IMR-90 (cell line): Measurements from ENCODE around the gene CLIP3. TPM values are rescaled to one million over a fixed set of nuclear protein-coding genes. Genes with fewer than 3 reads are reported as not detected.

Experiments used
- ATAC-seq: fragments of 200-7000 bp; cut with Tn5 transposase; 2 replicates; pipeline ENCODE4 v1.9.1; 2020; ENCODE audit warnings: low read depth, mild to moderate bottlenecking, moderate library complexity
- BruUV-seq: library from RNA; stranded (reverse); fragments of 400-500 nt; replicated peaks from 2 replicates; lab custom pipeline; 2021; lab: Mats Ljungman, UMichigan
- CTCF ChIA-PET: fragments of 300-600 bp; formaldehyde crosslinking; extraction: SDS; loops from one replicate; lab custom pipeline; 2021; ENCODE audit warnings: antibody characterized with exemption; lab: Yijun Ruan, JAX
- POLR2A ChIA-PET: fragments of 300-600 bp; sonication (Branson Sonifier 250); formaldehyde crosslinking; loops from one replicate; lab custom pipeline; 2022; ENCODE audit warnings: antibody characterized with exemption; ENCODE audit not compliant: unreplicated experiment; lab: Charles Lee
- DNase-seq: peaks from one replicate; pipeline ENCODE4 v3.0.0; 2013
- H2AFZ ChIP-seq: replicated peaks from 2 replicates; pipeline ENCODE3; 2013; ENCODE audit warnings: low read length, mild to moderate bottlenecking; ENCODE audit not compliant: poor library complexity
- H2AK5ac ChIP-seq: 2 replicates; pipeline ENCODE4 v1.6.1; 2013; ENCODE audit warnings: low read depth, low read length, inconsistent platforms
- H2AK9ac ChIP-seq: replicated peaks from 2 replicates; pipeline ENCODE3; 2013; ENCODE audit warnings: mild to moderate bottlenecking, low read depth, low read length, moderate library complexity; ENCODE audit not compliant: poor library complexity
- H2BK120ac ChIP-seq: 2 replicates; pipeline ENCODE4 v1.6.1; 2013; ENCODE audit warnings: low read depth, low read length, inconsistent platforms
- H2BK15ac ChIP-seq: 3 replicates; pipeline ENCODE4 v1.6.1; 2013; ENCODE audit warnings: low read depth, low read length, inconsistent platforms
- H2BK20ac ChIP-seq: 2 replicates; pipeline ENCODE4 v1.6.1; 2013; ENCODE audit warnings: low read depth, mild to moderate bottlenecking, inconsistent platforms, low read length, moderate library complexity
- H2BK5ac ChIP-seq: 2 replicates; pipeline ENCODE4 v1.6.1; 2013; ENCODE audit warnings: mild to moderate bottlenecking, low read depth, low read length, inconsistent platforms; ENCODE audit not compliant: poor library complexity, severe bottlenecking
- H3K14ac ChIP-seq: replicated peaks from 2 replicates; pipeline ENCODE4 v1.6.1; 2013; ENCODE audit warnings: low read depth, low read length, inconsistent platforms
- H3K18ac ChIP-seq: 2 replicates; pipeline ENCODE4 v1.6.1; 2013; ENCODE audit warnings: low read depth, low read length, control low read depth
- H3K23ac ChIP-seq: 2 replicates; pipeline ENCODE4 v1.6.1; 2013; ENCODE audit warnings: low read depth, low read length, inconsistent platforms
- H3K27ac ChIP-seq: 2 replicates; pipeline ENCODE4 v1.5.1; 2013; ENCODE audit warnings: mild to moderate bottlenecking, control low read depth, low read length; ENCODE audit not compliant: insufficient read depth
- H3K27me3 ChIP-seq: 2 replicates; pipeline ENCODE4 v1.6.1; 2013; ENCODE audit warnings: low read length; ENCODE audit not compliant: control insufficient read depth, insufficient read depth
- H3K36me3 ChIP-seq: 2 replicates; pipeline ENCODE4 v1.6.1; 2013; ENCODE audit warnings: low read length, mixed read lengths; ENCODE audit not compliant: control insufficient read depth, insufficient read depth
- H3K4ac ChIP-seq: 2 replicates; pipeline ENCODE4 v1.6.1; 2013; ENCODE audit warnings: low read depth, low read length, inconsistent platforms
- H3K4me1 ChIP-seq: 2 replicates; pipeline ENCODE4 v1.6.1; 2013; ENCODE audit warnings: low read length, mixed read lengths; ENCODE audit not compliant: control insufficient read depth, insufficient read depth
- H3K4me2 ChIP-seq: 2 replicates; pipeline ENCODE4 v1.6.1; 2013; ENCODE audit warnings: low read depth, mild to moderate bottlenecking, control low read depth, low read length, moderate library complexity
- H3K4me3 ChIP-seq: 2 replicates; pipeline ENCODE4 v1.5.1; 2013; ENCODE audit warnings: low read depth, mild to moderate bottlenecking, control low read depth, low read length, moderate library complexity; ENCODE audit not compliant: insufficient read depth
- H3K56ac ChIP-seq: 2 replicates; pipeline ENCODE4 v1.6.1; 2013; ENCODE audit warnings: low read length, inconsistent platforms; ENCODE audit not compliant: insufficient read depth; ENCODE audit errors: extremely low read depth
- H3K79me1 ChIP-seq, 2 experiments: 2 replicates each; pipeline ENCODE4 v1.6.1; 2013; ENCODE audit warnings: low read length in 2 of 2, inconsistent platforms in 1 of 2, low read depth in 1 of 2
- H3K9ac ChIP-seq: 2 replicates; pipeline ENCODE4 v1.6.1; 2013; ENCODE audit warnings: low read depth, low read length, control low read depth
- H3K9me1 ChIP-seq: 2 replicates; pipeline ENCODE4 v1.6.1; 2013; ENCODE audit warnings: low read length, inconsistent platforms; ENCODE audit not compliant: insufficient read depth
- H3K9me3 ChIP-seq: 2 replicates; pipeline ENCODE4 v1.6.1; 2013; ENCODE audit warnings: low read length; ENCODE audit not compliant: control insufficient read depth, insufficient read depth
- H4K20me1 ChIP-seq: 2 replicates; pipeline ENCODE4 v1.6.1; 2013; ENCODE audit warnings: low read length, inconsistent platforms; ENCODE audit not compliant: insufficient read depth
- H4K5ac ChIP-seq: 2 replicates; pipeline ENCODE4 v1.6.1; 2013; ENCODE audit warnings: mild to moderate bottlenecking, low read depth, low read length, control low read depth
- H4K8ac ChIP-seq, 2 experiments: 2 replicates each; pipeline ENCODE4 v1.6.1; 2013; ENCODE audit warnings: low read depth in 2 of 2, low read length in 2 of 2, control low read depth in 1 of 2, inconsistent platforms in 1 of 2
- H4K91ac ChIP-seq: 2 replicates; pipeline ENCODE4 v1.6.1; 2013; ENCODE audit warnings: low read depth, low read length, inconsistent platforms; ENCODE audit not compliant: insufficient read depth
- BHLHE40 ChIP-seq: fragments of 150-350 bp; IDR thresholded peaks from 2 replicates; pipeline ENCODE4 v1.6.1; 2016; ENCODE audit warnings: mild to moderate bottlenecking, low read depth, low read length
- CEBPB ChIP-seq: IDR thresholded peaks from 2 replicates; pipeline ENCODE4 v1.6.1; 2012; ENCODE audit warnings: low read depth, low read length, improper control_type of control experiment
- CHD1 ChIP-seq: IDR thresholded peaks from 2 replicates; pipeline ENCODE4 v1.6.1; 2012; ENCODE audit warnings: low read depth, low read length, improper control_type of control experiment
- CTCF ChIP-seq: conservative IDR thresholded peaks from 2 replicates; pipeline ENCODE4 v1.5.1; 2012; ENCODE audit warnings: mild to moderate bottlenecking, low read depth, low read length, improper control_type of control experiment
- ELK1 ChIP-seq: fragments of 150-350 bp; IDR thresholded peaks from 2 replicates; pipeline ENCODE4 v1.6.1; 2016; ENCODE audit warnings: low read depth, mild to moderate bottlenecking, low read length, moderate library complexity, borderline replicate concordance
- MAFK ChIP-seq: IDR thresholded peaks from 2 replicates; pipeline ENCODE4 v1.6.1; 2012; ENCODE audit warnings: low read depth, low read length, improper control_type of control experiment
- MAZ ChIP-seq: IDR thresholded peaks from 2 replicates; pipeline ENCODE4 v1.6.1; 2012; ENCODE audit warnings: low read depth, mild to moderate bottlenecking, low read length, improper control_type of control experiment, moderate library complexity, borderline replicate concordance
- NFE2L2 ChIP-seq: fragments of 150-350 bp; IDR thresholded peaks from 2 replicates; pipeline ENCODE4 v1.6.1; 2016; ENCODE audit warnings: low read depth, mild to moderate bottlenecking, low read length
- POLR2A ChIP-seq: IDR thresholded peaks from 2 replicates; pipeline ENCODE4 v1.6.1; 2012; ENCODE audit warnings: mild to moderate bottlenecking, low read depth, low read length
- RAD21 ChIP-seq: IDR thresholded peaks from 2 replicates; pipeline ENCODE4 v1.6.1; 2012; ENCODE audit warnings: low read length, improper control_type of control experiment
- RCOR1 ChIP-seq: IDR thresholded peaks from 2 replicates; pipeline ENCODE4 v1.6.1; 2012; ENCODE audit warnings: mild to moderate bottlenecking, low read length, improper control_type of control experiment; ENCODE audit not compliant: insufficient replicate concordance
- WGBS, 2 experiments: methylation state at CpG; one replicate each; pipeline versions ENCODE4 v1.1.5 to v1.1.7; 2013; ENCODE audit warnings: missing lambda C conversion rate in 2 of 2; ENCODE audit not compliant: insufficient read length in 1 of 2; ENCODE audit errors: extremely low coverage in 2 of 2; 5-methylcytosine and 5-hydroxymethylcytosine counted together
- dilution Hi-C: fragments of 300-500 bp; cut with HindIII; formaldehyde crosslinking; loops from one replicate; pipeline ENCODE4 v1.14.3; 2018; ENCODE audit warnings: low sequenced_read_pairs; ENCODE audit not compliant: unreplicated experiment
- in situ Hi-C: fragments of 300-500 bp; cut with MboI; formaldehyde crosslinking; loops from 3 replicates; pipeline ENCODE4 v1.14.3; 2019; ENCODE audit warnings: low sequenced_read_pairs, inconsistent platforms, mixed read lengths
- intact Hi-C: fragments of 100-400 bp; cut with micrococcal nuclease; formaldehyde crosslinking; loops from 2 replicates; pipeline ENCODE4 v1.10.0; 2022
- polyA plus RNA-seq, 3 experiments: library from polyadenylated mRNA; depleted of rRNA; stranded (reverse); fragments of >200 nt; gene quantifications; 2 replicates each; pipeline ENCODE4 v1.2.3, GENCODE V29; 2012; ENCODE audit warnings: low replicate concordance in 1 of 3
- total RNA-seq: library from RNA; depleted of rRNA; stranded (reverse); fragments of >200 nt; gene quantifications from 2 replicates; pipeline ENCODE4 v1.2.3, GENCODE V29; 2012

Gene CLIP3
- total and polyA plus RNA-seq, 2 of the 4 experiments (the other 2 are of a cell fraction): 5.4 to 28.7 TPM

GRCh38 chr19:36064826-36065225 is 32.2 kb upstream of the CLIP3 start:
- H4K5ac ChIP-seq: no peak overlapping the region
- H3K27me3 ChIP-seq: no peaks in the 10 kb centered on the region
- DNase-seq (no peak), ATAC-seq (no peak)
- ChIA-PET CTCF (interaction anchor here (1.6 kb wide), 1 partner anchor 63 kb away, joined by 5 read pairs; no protein-coding TSS in a partner anchor), POLR2A (no interaction called here)
- no peak overlapping the region for H3K14ac ChIP-seq
- no peak overlapping the region for H3K18ac ChIP-seq
- dilution Hi-C loops (no loop called here), intact Hi-C loops (no loop called here), in situ Hi-C loops (no loop called here)
- no peak overlapping the region for H4K8ac ChIP-seq
- no peaks in the 10 kb centered on the region for H3K4me1 ChIP-seq
- no peak overlapping the region for H3K4ac ChIP-seq
- H2BK20ac ChIP-seq: no peak overlapping the region
- no peak overlapping the region for H3K27ac ChIP-seq
- BruUV-seq: no TSS peak
- no peak for TF ChIP-seq POLR2A
- TF ChIP-seq MAZ: no peak
- TF ChIP-seq CHD1: no peak
- TF ChIP-seq RAD21: no peak
- TF ChIP-seq BHLHE40: no peak
- TF ChIP-seq CTCF: no peak
- TF ChIP-seq MAFK: no peak
- TF ChIP-seq RCOR1: no peak
- no peak for TF ChIP-seq ELK1
- TF ChIP-seq CEBPB: no peak
- TF ChIP-seq NFE2L2: no peak
- H3K9me3 ChIP-seq: no peaks in the 10 kb centered on the region
- H2AFZ ChIP-seq: no peak overlapping the region
- peaks cover 3 to 22% of the 10 kb centered on the region in 2 experiments; a peak in 3 of 4 replicates for H3K79me1 ChIP-seq
- H3K23ac ChIP-seq: no peak overlapping the region
- no peak overlapping the region for H2BK120ac ChIP-seq
- no peak overlapping the region for H3K4me3 ChIP-seq
- H4K20me1 ChIP-seq: no peaks in the 10 kb centered on the region
- H3K56ac ChIP-seq: no peak overlapping the region
- H2AK5ac ChIP-seq: no peak overlapping the region
- H2AK9ac ChIP-seq: no peak overlapping the region
- no peak overlapping the region for H2BK5ac ChIP-seq
- H2BK15ac ChIP-seq: no peak overlapping the region
- H3K36me3 ChIP-seq: peaks cover 12% of the 10 kb centered on the region
- 0 out of 2 replicates have a peak, but pooled peaks cover 7% of the 10 kb centered on the region for H3K9me1 ChIP-seq
- H4K91ac ChIP-seq: no peak overlapping the region
- no peak overlapping the region for H3K9ac ChIP-seq
- no peak overlapping the region for H3K4me2 ChIP-seq
- 96% methylated on average over 4 of the region's 8 CpGs; no CpG with 5 or more reads in 1 of the 2 experiments for WGBS, 2 experiments
